Brain microvascular endothelial cell (primary cell): ENCODE results near the gene INSYN1.
"Not testable (repeated sequence)": the region's sequence is repeated elsewhere in the genome, so short reads cannot be mapped to it uniquely, and the experiment has no call there.

ENCODE experiments used
- DNase-seq: peaks from one replicate; pipeline ENCODE4 v3.0.0-alpha.2; 2020
- H3K27ac ChIP-seq: fragments of 250-450 bp; sonication (Bioruptor Pico); 2 replicates; pipeline ENCODE4 v1.5.1; 2020; ENCODE audit warnings: mild to moderate bottlenecking, moderate library complexity
- H3K27me3 ChIP-seq: fragments of 250-450 bp; sonication (Bioruptor Pico); replicated peaks from 2 replicates; pipeline ENCODE4 v1.5.1; 2020; ENCODE audit warnings: mild to moderate bottlenecking
- H3K36me3 ChIP-seq: fragments of 250-450 bp; sonication (Bioruptor Pico); replicated peaks from 2 replicates; pipeline ENCODE4 v1.5.1; 2020; ENCODE audit warnings: mild to moderate bottlenecking
- H3K4me3 ChIP-seq: 2 replicates; pipeline ENCODE4 v1.5.1; 2011; ENCODE audit warnings: low read depth, mild to moderate bottlenecking, control low read depth, low read length, moderate library complexity
- CTCF ChIP-seq: IDR thresholded peaks from 2 replicates; pipeline ENCODE4 v1.5.1; 2011; ENCODE audit warnings: low read depth, mild to moderate bottlenecking, moderate library complexity, low read length, control low read depth, inconsistent platforms; ENCODE audit errors: missing control alignments
- in situ Hi-C: cut with HindIII; loops from 2 replicates; pipeline ENCODE4 v1.10.0; 2017; ENCODE audit warnings: low sequenced_read_pairs, low pct_ligation_motif_present

Gene INSYN1

GRCh38 chr15:73786538-73786937 lies 33.4 kb upstream of the INSYN1 start:
- no peak for TF ChIP-seq CTCF
- Histone ChIP-seq H3K27ac (no peak overlapping the region), H3K36me3 (no peaks in the 10 kb centered on the region), H3K4me3 (no peak overlapping the region), H3K27me3 (no peaks in the 10 kb centered on the region)
- no peak for DNase-seq
- in situ Hi-C loops, result no loop called here

- H3K27me3 ChIP-seq, H3K4me3 ChIP-seq, DNase-seq, in situ Hi-C loops, H3K36me3 ChIP-seq, H3K27ac ChIP-seq: not testable (repeated sequence)
Measured at GRCh38 chr15:73785256-73786014, 32.3 kb upstream of the INSYN1 start.

GRCh38 chr15:73784291-73784690 lies 31.1 kb upstream of the INSYN1 start:
- Histone ChIP-seq H3K36me3 (no peaks in the 10 kb centered on the region), H3K27ac (no peak overlapping the region), H3K4me3 (no peak overlapping the region), H3K27me3 (no peaks in the 10 kb centered on the region)
- in situ Hi-C loops, result no loop called here
- no peak for TF ChIP-seq CTCF
- no peak for DNase-seq

- no peak for DNase-seq
- no peak for TF ChIP-seq CTCF
- H3K27ac ChIP-seq, result no peak overlapping the region
- no peak overlapping the region for H3K4me3 ChIP-seq
- in situ Hi-C loops, result no loop called here
- no peaks in the 10 kb centered on the region for H3K36me3 ChIP-seq
- no peaks in the 10 kb centered on the region for H3K27me3 ChIP-seq
Measured at GRCh38 chr15:73782344-73782959, 29.3 kb upstream of the INSYN1 start.

- TF ChIP-seq CTCF, result peak; percentile 65
- peak; percentile 32 for DNase-seq
- no peak overlapping the region for H3K27ac ChIP-seq
- in situ Hi-C loops, result no loop called here
- no peak overlapping the region for H3K4me3 ChIP-seq
- no peaks in the 10 kb centered on the region for H3K27me3 ChIP-seq
- no peaks in the 10 kb centered on the region for H3K36me3 ChIP-seq
Measured at GRCh38 chr15:73781038-73781925, 28.1 kb upstream of the INSYN1 start.

GRCh38 chr15:73779974-73780373 lies 26.8 kb upstream of the INSYN1 start:
- no peak for TF ChIP-seq CTCF
- H3K36me3 ChIP-seq, result no peaks in the 10 kb centered on the region
- no peaks in the 10 kb centered on the region for H3K27me3 ChIP-seq

More at GRCh38 chr15:73779974-73780373, 26.8 kb upstream of the INSYN1 start:
- Histone ChIP-seq H3K4me3 (no peak overlapping the region), H3K27ac (no peak overlapping the region)
- in situ Hi-C loops, result no loop called here
- no peak for DNase-seq
